ENCODE data around the gene ALKAL2. TPM values are rescaled to one million over a fixed set of nuclear protein-coding genes. Genes with fewer than 3 reads are reported as not detected.

Gene ALKAL2
- total RNA-seq, 4 donors from 2014 or later = 4.0 to 11.0 (median 7.1) TPM

DNA sequence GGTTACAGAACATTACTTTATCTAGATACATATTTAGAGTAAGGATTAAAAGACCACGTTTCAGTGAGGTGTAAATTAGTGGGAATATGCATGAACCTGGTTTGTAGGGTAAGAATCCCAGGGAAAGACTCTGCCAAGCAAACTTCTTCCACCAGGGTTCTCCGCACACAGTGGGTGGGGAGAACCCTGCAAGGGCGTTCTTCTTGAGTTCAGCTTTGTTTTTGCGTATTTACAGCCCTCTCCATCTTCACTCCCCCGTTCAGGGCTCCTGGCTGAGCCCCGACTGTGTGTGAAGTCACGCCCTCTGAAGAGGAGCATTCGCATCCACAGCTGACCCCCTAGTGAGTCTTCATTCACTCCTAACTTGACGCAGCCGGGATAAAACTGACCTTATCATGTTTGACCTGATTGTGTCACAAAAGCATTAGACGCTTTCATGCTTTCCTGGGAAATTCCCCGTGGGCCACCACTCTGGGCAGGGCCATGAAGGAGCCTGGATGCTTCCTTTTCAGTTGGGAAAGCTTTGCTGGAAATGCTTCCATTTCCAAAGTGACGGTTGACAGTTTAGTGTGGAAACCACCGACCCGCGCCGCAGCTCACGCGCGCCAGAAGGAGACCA is 1.0 kb downstream of the ALKAL2 start:
- Histone ChIP-seq H3K27me3 (peaks cover 34% of the 10 kb centered on the region), H3K4me1 (peaks cover 32% of the 10 kb centered on the region), H3K27ac (no peak overlapping the region), H3K4me3 (peak overlapping the region; percentile 61), H3K9me3 (no peaks in the 10 kb centered on the region), H3K36me3 (peaks cover 5% of the 10 kb centered on the region)
- TF ChIP-seq EP300 (IDR thresholded peaks at IDR 0.05) (no peak), POLR2AphosphoS5 (IDR thresholded peaks at IDR 0.05) (no peak), POLR2A (IDR thresholded peaks at IDR 0.05) (no peak)
- TF ChIP-seq, protein P1, sequence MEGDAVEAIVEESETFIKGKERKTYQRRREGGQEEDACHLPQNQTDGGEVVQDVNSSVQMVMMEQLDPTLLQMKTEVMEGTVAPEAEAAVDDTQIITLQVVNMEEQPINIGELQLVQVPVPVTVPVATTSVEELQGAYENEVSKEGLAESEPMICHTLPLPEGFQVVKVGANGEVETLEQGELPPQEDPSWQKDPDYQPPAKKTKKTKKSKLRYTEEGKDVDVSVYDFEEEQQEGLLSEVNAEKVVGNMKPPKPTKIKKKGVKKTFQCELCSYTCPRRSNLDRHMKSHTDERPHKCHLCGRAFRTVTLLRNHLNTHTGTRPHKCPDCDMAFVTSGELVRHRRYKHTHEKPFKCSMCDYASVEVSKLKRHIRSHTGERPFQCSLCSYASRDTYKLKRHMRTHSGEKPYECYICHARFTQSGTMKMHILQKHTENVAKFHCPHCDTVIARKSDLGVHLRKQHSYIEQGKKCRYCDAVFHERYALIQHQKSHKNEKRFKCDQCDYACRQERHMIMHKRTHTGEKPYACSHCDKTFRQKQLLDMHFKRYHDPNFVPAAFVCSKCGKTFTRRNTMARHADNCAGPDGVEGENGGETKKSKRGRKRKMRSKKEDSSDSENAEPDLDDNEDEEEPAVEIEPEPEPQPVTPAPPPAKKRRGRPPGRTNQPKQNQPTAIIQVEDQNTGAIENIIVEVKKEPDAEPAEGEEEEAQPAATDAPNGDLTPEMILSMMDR (IDR thresholded peaks at IDR 0.05) = no peak
- WGBS = 40% methylated on average over 20 of the region's 20 CpGs
- no peak for DNase-seq (ENCODE audit: low spot score in 2 of 2)

DNA sequence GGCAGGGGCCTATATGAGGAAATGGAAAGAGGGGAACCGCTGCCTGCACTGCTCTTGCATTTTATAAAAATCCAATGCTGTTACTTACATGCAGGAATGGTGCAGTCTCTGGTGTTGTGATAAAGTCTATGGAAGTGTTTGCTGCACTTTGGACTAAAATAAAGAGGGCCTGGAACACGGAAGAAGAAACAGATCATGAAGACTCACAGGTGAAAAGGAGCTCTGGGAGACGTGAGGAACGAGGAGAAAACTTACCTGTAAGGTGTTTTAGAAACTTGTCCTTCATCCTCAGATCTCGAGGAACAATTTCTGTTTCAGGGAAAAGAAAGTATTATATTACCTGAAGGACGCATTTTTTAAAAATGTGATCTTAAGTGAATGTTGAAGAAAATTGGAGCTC is 1.9 kb downstream of the ALKAL2 start:
- TF ChIP-seq EP300 (IDR thresholded peaks at IDR 0.05) (no peak), POLR2AphosphoS5 (IDR thresholded peaks at IDR 0.05) (no peak), POLR2A (IDR thresholded peaks at IDR 0.05) (no peak)
- TF ChIP-seq, protein P1 (IDR thresholded peaks at IDR 0.05) = no peak
- peaks cover 34% of the 10 kb centered on the region for H3K27me3 ChIP-seq
- H3K9me3 ChIP-seq = no peaks in the 10 kb centered on the region
- peak overlapping the region; percentile 61 for H3K4me3 ChIP-seq
- H3K27ac ChIP-seq = no peak overlapping the region
- H3K36me3 ChIP-seq = peaks cover 14% of the 10 kb centered on the region
- 85% methylated on average over 6 of the region's 6 CpGs for WGBS
- peaks cover 32% of the 10 kb centered on the region for H3K4me1 ChIP-seq
- no peak for DNase-seq (ENCODE audit: low spot score in 2 of 2)

DNA sequence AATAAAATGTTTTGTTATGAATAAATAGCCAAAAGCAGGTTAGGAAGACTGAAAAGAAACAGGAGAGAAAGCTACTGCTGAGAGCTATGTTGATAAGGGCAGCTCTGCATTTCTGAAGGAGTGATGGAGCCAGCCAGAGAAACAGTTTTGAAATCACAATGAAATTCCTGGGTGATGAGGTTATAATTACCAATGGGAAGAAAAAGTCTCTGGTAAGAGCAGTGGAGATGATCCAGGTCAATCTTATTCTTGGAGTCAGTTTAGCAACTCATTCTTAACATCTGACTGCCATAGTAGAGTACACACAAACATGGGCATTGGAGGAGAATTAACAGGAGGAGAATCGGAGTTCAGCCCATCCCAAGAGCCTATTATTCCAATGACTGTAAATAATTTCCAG is 2.4 kb downstream of the ALKAL2 start:
- TF ChIP-seq POLR2AphosphoS5 (IDR thresholded peaks at IDR 0.05) (no peak), EP300 (IDR thresholded peaks at IDR 0.05) (no peak), POLR2A (IDR thresholded peaks at IDR 0.05) (no peak)
- TF ChIP-seq, protein P1 (IDR thresholded peaks at IDR 0.05) = no peak
- Histone ChIP-seq H3K9me3 (no peaks in the 10 kb centered on the region), H3K27ac (no peak overlapping the region), H3K4me1 (peaks cover 32% of the 10 kb centered on the region), H3K4me3 (peak overlapping the region; percentile 61), H3K27me3 (peaks cover 34% of the 10 kb centered on the region), H3K36me3 (peaks cover 19% of the 10 kb centered on the region)
- WGBS = 64% methylated on average over 1 of the region's 1 CpG
- DNase-seq (ENCODE audit: low spot score in 2 of 2) = no peak

DNA sequence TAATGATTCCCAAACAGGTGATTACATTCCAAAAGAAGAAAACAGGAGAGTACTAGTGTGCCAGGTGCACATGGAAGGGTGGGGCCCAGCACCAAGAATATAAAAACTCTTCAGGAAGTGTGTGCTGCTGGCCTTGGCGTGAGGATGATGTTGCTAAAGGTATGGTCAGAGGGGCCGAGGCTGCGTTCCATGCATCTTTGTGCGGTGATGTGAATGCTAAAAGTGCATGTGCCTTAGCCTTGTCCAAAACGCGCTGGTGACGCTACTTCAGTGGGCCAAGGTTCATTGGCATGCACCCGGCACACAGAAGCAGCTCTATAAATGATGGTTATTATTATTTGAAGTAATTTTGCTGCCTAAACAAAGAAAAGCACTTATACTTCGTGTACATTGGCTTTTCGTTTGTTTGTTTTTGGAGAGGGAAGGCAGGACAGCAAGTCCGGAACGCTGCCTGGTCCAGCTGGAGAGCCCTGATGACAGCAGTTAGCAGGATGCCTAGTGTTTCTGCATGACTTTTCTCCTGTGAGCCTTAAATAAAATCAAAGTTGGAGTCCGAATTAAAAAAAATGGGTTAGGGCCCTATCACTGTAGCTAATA is 2.9 kb downstream of the ALKAL2 start:
- no peaks in the 10 kb centered on the region for H3K9me3 ChIP-seq
- H3K4me1 ChIP-seq = peaks cover 29% of the 10 kb centered on the region
- H3K27ac ChIP-seq = peak overlapping the region; percentile 13
- H3K36me3 ChIP-seq = peaks cover 24% of the 10 kb centered on the region
- no peak for TF ChIP-seq POLR2A (IDR thresholded peaks at IDR 0.05)
- TF ChIP-seq, protein P1 (IDR thresholded peaks at IDR 0.05) = no peak
- no peak for TF ChIP-seq POLR2AphosphoS5 (IDR thresholded peaks at IDR 0.05)
- TF ChIP-seq EP300 (IDR thresholded peaks at IDR 0.05) = no peak
- WGBS = 85% methylated on average over 13 of the region's 13 CpGs
- peaks cover 33% of the 10 kb centered on the region for H3K27me3 ChIP-seq
- DNase-seq (ENCODE audit: low spot score in 2 of 2) = no peak
- H3K4me3 ChIP-seq = no peak overlapping the region

DNA sequence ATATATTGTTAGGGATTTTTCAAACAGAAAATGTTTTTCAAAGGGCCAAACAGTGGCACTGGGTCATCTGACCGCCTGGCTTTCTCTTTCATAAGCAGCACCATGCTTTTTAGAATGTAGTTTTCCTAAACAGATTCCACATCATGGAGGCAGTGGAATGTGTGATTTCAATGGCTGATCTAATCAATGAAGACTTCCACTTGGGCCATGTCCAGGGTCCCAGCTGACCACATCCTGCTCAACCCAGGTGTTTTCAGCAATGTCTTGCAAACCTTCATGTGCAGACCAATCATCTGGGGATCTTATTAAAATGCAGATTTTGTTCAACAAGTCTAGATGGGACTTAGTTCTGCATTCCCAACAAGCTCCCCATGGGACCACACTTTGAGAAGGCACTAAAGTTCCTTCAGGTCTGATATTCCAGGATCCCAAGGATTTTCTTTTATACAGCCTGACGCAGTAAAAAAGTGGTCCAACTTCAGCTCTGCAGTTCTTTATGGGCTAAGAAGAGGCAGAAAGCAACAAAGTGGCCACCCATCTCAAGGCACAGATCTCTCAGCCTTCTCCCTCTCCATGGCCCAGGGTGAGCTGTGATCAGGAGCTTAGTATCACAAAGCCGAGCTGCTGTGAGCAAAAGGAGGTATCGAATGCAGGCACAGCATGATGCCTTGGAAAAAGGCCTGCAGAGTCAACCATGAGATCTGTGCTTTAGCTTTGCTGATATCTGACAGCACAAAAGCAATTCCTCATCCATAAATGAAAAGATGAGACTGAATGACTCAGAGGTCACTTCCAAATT is 3.7 kb downstream of the ALKAL2 start:
- no peak for DNase-seq (ENCODE audit: low spot score in 2 of 2)
- H3K4me3 ChIP-seq = no peak overlapping the region
- H3K4me1 ChIP-seq = peaks cover 21% of the 10 kb centered on the region
- H3K27me3 ChIP-seq = peaks cover 25% of the 10 kb centered on the region
- no peak overlapping the region for H3K27ac ChIP-seq
- no peaks in the 10 kb centered on the region for H3K9me3 ChIP-seq
- H3K36me3 ChIP-seq = peaks cover 32% of the 10 kb centered on the region
- 91% methylated on average over 4 of the region's 4 CpGs for WGBS
- TF ChIP-seq POLR2AphosphoS5 (IDR thresholded peaks at IDR 0.05) = no peak
- TF ChIP-seq POLR2A (IDR thresholded peaks at IDR 0.05) = no peak
- TF ChIP-seq EP300 (IDR thresholded peaks at IDR 0.05) = no peak
- TF ChIP-seq, protein P1 (IDR thresholded peaks at IDR 0.05) = no peak

Data from suprapubic skin (tissue), 4 donors.